ENCODE measurements around the gene TMEM198. TPM values are rescaled to one million over a fixed set of nuclear protein-coding genes. Genes with fewer than 3 reads are reported as not detected.

The TMEM198 gene
- polyA plus RNA-seq, 1 donor from 2014 or later = 44.0 TPM

DNA sequence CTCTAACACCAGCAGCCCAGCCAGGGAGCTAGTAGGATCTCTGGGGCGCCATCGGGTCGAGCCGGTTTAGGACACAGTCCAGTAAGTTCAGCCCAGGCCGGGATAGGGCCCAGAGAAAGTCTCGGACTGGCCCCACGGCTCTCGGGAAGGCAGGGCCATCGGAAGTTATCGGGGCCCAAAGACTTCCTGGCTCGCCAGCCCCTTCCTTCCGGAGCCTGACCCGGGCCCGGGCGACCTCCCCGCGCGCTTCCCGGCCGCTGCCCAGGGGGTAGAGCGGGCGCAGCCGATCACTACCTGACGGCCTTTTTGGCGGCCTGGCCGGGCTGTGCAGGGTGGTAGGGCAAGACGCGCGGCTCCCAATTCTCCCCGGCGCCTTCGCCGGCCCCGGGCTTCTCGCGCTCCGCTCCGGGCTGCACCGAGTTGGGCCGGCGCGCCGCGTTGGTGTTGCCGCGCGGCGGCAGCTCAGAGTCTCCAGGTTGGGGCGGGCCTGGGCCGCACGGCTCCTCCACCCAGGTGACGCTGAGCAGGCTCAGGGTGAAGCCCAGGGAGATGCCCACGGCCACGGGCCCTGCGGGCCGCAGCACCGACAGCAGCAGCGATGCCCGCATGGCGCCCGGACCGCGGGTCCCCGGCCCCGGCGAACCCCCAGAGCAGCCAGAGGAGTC, 765 bp upstream of the TMEM198 start:
- Histone ChIP-seq H3K27ac (ENCODE audit: low read length) (peak overlapping the region; percentile 89), H2AFZ (ENCODE audit: low read depth, low read length) (peak overlapping the region; percentile 40), H3K9me2 (ENCODE audit: insufficient read depth, low read length) (no peaks in the 10 kb centered on the region), H3K9ac (ENCODE audit: low read length) (peak overlapping the region; percentile 97), H3K27me3 (ENCODE audit: insufficient read depth, low read depth, low read length) (no peaks in the 10 kb centered on the region), H3K4me2 (ENCODE audit: low read length) (peak overlapping the region; percentile 87), H3F3A (ENCODE audit: insufficient read depth, low read length, poor library complexity, severe bottlenecking) (no peaks in the 10 kb centered on the region), H3K79me2 (replicated peaks; ENCODE audit: insufficient read depth, low read length) (peaks cover 17% of the 10 kb centered on the region), H3K9me3 (ENCODE audit: low read length) (no peaks in the 10 kb centered on the region), H4K20me1 (ENCODE audit: insufficient read depth) (peaks cover 2% of the 10 kb centered on the region), H3K36me3 (ENCODE audit: insufficient read depth, low read length) (peaks cover 5% of the 10 kb centered on the region), H3K4me3 (ENCODE audit: low read length) (peak overlapping the region; percentile 90)
- TF ChIP-seq, protein P1, sequence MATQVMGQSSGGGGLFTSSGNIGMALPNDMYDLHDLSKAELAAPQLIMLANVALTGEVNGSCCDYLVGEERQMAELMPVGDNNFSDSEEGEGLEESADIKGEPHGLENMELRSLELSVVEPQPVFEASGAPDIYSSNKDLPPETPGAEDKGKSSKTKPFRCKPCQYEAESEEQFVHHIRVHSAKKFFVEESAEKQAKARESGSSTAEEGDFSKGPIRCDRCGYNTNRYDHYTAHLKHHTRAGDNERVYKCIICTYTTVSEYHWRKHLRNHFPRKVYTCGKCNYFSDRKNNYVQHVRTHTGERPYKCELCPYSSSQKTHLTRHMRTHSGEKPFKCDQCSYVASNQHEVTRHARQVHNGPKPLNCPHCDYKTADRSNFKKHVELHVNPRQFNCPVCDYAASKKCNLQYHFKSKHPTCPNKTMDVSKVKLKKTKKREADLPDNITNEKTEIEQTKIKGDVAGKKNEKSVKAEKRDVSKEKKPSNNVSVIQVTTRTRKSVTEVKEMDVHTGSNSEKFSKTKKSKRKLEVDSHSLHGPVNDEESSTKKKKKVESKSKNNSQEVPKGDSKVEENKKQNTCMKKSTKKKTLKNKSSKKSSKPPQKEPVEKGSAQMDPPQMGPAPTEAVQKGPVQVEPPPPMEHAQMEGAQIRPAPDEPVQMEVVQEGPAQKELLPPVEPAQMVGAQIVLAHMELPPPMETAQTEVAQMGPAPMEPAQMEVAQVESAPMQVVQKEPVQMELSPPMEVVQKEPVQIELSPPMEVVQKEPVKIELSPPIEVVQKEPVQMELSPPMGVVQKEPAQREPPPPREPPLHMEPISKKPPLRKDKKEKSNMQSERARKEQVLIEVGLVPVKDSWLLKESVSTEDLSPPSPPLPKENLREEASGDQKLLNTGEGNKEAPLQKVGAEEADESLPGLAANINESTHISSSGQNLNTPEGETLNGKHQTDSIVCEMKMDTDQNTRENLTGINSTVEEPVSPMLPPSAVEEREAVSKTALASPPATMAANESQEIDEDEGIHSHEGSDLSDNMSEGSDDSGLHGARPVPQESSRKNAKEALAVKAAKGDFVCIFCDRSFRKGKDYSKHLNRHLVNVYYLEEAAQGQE (IDR thresholded peaks at IDR 0.05; ENCODE audit: borderline replicate concordance) = no peak
- TF ChIP-seq MXI1 (conservative IDR thresholded peaks at IDR 0.05; ENCODE audit: poor library complexity, severe bottlenecking) (peak; percentile 39), SMC3 (conservative IDR thresholded peaks at IDR 0.05; ENCODE audit: poor library complexity) (peak; percentile 38), CTCF (IDR thresholded peaks at IDR 0.05; ENCODE audit: poor library complexity, severe bottlenecking) (peak; percentile 47)

- TF ChIP-seq RAD21 (conservative IDR thresholded peaks at IDR 0.05) = no peak
- peak; percentile 35 for TF ChIP-seq POLR2AphosphoS5 (IDR thresholded peaks at IDR 0.05)
- no peak for TF ChIP-seq EP300 (conservative IDR thresholded peaks at IDR 0.05; ENCODE audit: poor library complexity, severe bottlenecking)
- no peak for TF ChIP-seq EZH2 (IDR thresholded peaks at IDR 0.05; ENCODE audit: borderline replicate concordance, insufficient read depth, low read length, poor library complexity, severe bottlenecking)
- Histone ChIP-seq H4K20me1 (ENCODE audit: insufficient read depth) (peaks cover 2% of the 10 kb centered on the region), H3K9me3 (ENCODE audit: low read length) (no peaks in the 10 kb centered on the region), H3K4me2 (ENCODE audit: low read length) (peak overlapping the region; percentile 90), H3K27ac (ENCODE audit: low read length) (peak overlapping the region; percentile 89), H3K9ac (ENCODE audit: low read length) (peak overlapping the region; percentile 97), H3K9me2 (ENCODE audit: insufficient read depth, low read length) (no peaks in the 10 kb centered on the region), H2AFZ (ENCODE audit: low read depth, low read length) (peak overlapping the region; percentile 73), H3F3A (ENCODE audit: insufficient read depth, low read length, poor library complexity, severe bottlenecking) (no peaks in the 10 kb centered on the region), H3K79me2 (replicated peaks; ENCODE audit: insufficient read depth, low read length) (peaks cover 17% of the 10 kb centered on the region), H3K36me3 (ENCODE audit: insufficient read depth, low read length) (peaks cover 5% of the 10 kb centered on the region), H3K4me3 (ENCODE audit: low read length) (peak overlapping the region; percentile 90), H3K27me3 (ENCODE audit: insufficient read depth, low read depth, low read length) (no peaks in the 10 kb centered on the region)
Measured at GRCh38 chr2:219544567-219544966, 739 bp downstream of the TMEM198 start.
